GM21723 (cell line): ENCODE measurements around the gene THADA.
"Not testable (repeated sequence)": the region's sequence is repeated elsewhere in the genome, so short reads cannot be mapped to it uniquely, and the experiment has no call there.

Experiments
- ATAC-seq: cut with Tn5 transposase; IDR thresholded peaks from one replicate; pipeline ENCODE4 v1.9.1; 2021; ENCODE audit warnings: mild to moderate bottlenecking, moderate library complexity; ENCODE audit not compliant: unreplicated experiment

The THADA gene

GRCh38 chr2:43540021-43540779 is 55.6 kb downstream of the THADA start:
- ATAC-seq: no peak

DNA sequence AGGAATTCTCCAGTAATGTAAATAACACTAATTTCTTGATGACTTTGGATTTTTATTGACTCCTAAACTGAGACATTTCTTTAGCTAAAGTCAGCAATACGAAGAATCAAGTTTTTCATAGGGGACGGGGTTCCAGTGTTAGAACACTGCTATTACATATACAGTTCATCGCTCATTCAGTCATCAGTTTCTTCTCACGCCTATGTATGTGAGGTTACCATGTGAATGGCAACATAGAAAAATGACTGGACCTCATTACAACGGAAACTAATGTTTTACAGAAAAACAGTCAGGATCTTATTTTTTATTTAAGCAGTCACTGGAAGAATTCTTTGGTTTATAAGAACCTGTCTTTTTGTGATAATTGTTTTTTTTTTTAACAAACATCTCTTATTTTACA is 56.4 kb downstream of the THADA start:
- ATAC-seq: no peak

- no peak for ATAC-seq
Observed at GRCh38 chr2:43538034-43538670, 57.7 kb downstream of the THADA start.

DNA sequence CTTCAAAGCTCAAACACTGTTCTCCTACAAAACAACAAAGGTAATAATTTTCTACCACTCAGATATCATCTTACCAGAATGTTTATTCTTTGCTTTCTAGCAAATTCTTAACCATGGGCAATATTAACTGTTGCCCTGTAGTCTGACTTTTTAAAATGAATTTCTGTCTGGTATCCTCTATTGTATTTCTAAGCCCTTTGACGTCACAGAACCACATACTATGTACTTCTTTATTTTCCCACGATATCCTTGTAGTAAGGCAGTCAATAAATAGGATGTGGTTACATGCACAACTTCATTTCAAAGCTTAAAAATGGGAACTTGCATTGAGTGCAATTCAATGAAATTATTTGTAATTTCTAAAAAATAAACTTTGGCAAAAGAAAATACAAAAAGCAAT is 58.7 kb downstream of the THADA start:
- ATAC-seq: no peak

DNA sequence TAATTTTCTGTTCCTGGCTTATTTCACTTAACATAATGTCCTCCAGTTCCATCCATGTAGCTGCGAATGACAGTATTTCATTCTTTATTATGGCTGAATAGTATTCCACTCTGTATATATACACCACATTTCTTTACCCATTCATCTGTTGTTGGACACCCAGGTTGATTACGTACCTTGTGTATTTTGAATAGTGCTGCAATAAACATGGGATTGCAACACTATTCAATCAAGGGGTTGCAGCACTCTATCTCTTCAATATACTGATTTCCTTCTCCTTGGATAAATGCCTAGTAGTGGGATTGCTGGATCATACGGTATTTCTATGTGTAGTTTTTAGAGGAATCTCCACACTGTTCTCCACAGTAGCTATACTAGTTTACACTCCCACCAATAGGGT is 61.3 kb downstream of the THADA start:
- no peak for ATAC-seq

GRCh38 chr2:43532572-43532971 is 63.3 kb downstream of the THADA start:
- not testable (repeated sequence) for ATAC-seq

DNA sequence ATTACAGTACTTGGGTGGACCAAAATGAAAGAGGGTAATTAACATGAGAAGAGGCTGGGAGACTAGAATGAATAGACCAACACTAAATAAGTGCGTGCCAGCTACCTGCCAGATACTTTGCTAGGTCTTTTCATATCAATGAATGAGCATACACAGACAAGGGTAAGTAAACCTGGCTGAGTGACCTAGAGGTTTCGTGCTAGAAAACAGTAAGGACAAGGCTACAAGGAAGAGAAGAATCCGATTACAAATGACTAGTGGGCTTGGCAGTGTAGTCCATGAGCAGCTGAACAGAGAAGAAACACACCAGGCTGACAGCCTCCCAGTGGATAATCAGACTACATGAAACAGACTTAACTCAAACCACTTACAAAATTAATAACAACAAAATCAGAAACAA is 64.6 kb downstream of the THADA start:
- ATAC-seq: no peak

DNA sequence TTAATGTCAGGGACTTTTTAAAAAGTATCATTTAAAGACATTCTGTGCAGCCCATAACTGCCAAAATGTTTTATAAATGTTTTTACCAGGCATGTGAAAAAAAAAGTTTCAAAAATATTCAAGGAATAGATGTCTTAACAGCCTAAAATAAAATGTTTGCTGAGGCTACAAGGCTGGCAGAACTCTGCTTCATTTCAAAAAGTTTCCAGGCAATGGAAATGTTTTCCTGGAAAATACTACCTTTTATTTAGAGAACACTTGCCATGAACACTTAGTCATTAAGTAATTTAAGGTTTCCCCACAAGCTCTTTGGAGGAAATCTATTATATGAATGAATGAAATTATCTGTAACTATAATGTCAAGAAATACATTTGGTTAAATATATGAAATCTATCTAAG is 68.8 kb downstream of the THADA start:
- no peak for ATAC-seq

DNA sequence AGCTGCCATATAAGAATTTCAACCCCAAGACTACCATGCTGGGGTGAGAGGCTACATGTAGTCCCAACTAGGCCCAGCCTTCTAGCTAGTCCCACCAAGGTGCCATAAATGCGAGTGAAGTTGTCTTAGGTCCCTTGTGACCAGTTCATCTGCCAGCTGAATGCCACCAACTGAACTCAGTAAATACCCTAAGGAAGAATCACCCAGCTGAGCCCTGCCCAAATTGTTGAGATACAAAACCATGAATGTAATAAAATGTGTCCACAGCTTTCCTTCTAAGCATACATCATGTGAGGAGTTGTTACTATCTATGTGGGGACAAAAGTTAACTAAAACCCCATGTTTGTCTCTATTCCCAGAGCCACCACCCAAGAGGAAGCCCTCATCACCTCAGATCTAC is 70.3 kb downstream of the THADA start:
- ATAC-seq: no peak

- ATAC-seq: no peak
Observed at GRCh38 chr2:43524177-43524965, 71.5 kb downstream of the THADA start.

DNA sequence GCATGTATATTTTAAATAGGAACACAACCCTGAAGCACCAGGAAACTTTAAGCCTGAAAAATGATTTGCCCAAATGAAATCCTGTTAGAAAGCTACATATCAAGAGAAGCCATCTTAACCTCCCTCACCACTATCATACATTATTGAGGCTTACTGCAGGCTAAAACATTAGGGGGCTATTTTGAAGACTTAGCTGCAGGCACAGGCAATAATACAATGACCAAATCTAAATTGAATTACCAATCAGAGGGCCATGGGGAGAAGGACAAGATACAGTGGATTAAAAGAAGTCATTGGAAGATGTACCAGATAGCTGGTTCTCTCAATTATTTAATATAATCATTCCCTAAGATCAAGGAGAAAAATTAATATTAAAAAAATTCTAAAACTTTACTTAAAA is 73.7 kb downstream of the THADA start:
- ATAC-seq: no peak

DNA sequence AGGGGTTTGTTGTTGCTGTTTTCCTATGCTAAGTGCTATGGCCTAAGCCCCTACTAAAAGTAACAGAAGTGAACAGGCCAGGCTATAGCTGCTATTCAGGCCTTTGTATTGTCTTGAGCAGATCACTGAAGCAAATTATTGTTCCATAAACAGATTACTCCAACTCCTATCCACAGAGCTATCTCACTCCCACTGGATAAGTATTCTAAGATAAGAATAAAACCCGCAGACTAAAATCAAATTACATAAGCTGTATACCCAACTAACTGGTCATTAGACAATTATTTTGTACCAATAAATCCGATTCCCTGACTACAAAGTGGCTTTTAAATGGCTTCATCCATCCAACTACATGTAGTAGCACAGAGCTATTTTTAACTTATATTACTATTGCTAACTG is 74.3 kb downstream of the THADA start:
- ATAC-seq: no peak

GRCh38 chr2:43520919-43521318 is 74.9 kb downstream of the THADA start:
- ATAC-seq: no peak

- no peak for ATAC-seq
Observed at GRCh38 chr2:43519643-43520221, 76.1 kb downstream of the THADA start.

- ATAC-seq: no peak
Observed at GRCh38 chr2:43518718-43519117, 77.1 kb downstream of the THADA start.

DNA sequence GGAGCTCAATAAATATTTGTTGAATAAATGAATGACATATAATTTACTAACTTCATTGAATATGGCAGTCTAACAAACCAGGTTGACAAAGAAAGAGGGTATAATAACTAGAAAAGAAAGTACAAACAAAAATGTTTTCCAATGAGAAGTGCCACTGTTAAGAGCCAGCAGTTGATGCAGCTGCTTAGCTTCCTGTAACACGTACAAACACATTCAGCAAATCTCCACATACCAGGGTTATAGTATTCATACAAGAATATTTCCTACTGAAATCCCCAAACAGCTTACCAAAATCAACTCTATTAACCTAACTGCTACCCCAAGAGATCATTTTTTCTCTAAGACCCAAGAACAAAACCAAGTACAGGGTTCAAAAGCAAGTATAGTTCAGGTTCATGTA is 77.7 kb downstream of the THADA start:
- ATAC-seq: no peak

DNA sequence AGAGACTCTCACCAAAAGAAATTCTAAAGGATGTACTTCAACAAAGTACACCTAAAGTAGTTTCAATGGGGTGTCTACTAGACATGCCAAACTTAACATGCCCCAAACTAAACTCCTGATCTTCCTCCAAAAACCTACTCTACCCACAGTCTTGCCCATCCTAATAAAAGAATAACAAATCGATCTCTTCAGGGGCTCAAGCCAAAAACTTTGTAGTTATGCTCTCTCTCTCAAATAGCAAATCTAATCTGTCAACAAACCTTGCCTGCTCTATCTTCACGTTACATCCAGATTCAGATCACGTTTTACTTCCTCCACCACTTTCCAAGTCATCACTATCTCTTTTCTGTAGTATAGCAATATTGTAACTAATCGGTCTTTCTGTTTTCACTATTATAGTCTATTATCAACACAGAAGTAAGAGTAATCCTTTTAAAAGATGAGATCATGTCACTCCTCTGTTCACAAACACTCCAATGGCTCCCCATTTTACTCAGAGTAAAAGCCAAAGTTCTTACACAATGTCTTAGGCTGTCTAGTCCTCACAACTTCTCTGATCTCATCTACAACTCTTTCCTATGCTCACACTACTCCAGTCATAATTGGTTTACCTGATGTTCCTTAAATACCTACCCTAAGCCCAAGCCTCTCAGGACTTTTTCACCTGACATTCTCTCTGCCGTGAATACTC is 79.9 kb downstream of the THADA start:
- ATAC-seq: no peak

GRCh38 chr2:43515248-43515647 is 80.6 kb downstream of the THADA start:
- no peak for ATAC-seq

GRCh38 chr2:43513796-43514195 is 82.0 kb downstream of the THADA start:
- no peak for ATAC-seq

DNA sequence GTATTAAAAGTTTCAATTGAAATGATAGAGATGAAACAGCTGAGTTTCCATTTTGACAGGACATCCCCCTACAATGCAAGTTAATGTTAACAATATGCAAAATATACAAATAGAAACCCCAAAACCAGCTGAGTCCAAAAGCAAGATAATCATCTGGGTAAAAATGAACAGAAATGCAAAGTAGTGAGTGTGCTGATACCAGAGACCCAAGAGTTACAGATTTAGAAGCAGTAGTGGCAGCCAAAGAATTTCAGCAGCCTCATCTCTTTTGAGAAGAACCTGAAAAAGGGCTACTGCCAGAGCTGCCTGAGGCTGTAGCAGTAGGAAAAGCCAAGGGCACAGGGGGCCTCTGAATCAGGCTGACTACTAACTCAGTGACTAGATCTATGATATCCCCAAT is 82.6 kb downstream of the THADA start:
- no peak for ATAC-seq

DNA sequence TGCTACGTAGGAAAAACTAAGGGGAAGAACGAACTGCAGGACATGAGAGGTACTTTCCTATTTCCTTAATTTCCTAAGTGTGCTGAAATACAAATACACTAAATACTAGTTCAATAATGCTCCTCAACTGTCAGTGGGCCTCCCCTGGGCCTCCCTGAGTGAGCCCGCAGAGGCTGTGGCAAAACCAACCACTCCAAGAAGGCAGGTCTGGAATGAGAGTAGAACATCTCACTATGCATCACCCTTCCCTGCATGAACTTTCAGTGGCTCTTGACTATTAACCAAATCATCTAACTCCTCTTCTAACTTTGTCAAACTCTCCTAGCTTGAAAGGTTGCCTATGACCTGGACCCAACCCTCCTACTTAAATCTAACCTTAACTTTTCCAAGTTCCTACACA is 84.6 kb downstream of the THADA start:
- no peak for ATAC-seq
